Fibroblast of lung (primary cell): Measurements from ENCODE around the gene DPPA2.

ENCODE experiments used
- CTCF ChIP-seq, 2 donors: IDR thresholded peaks in 1 of 2; conservative IDR thresholded peaks in 1 of 2; 1 replicate in 1 of 2; 2 replicates in 1 of 2; pipeline ENCODE4 v1.5.1; 2011 to 2012; ENCODE audit warnings: low read length in 2 of 2, control low read depth in 1 of 2, inconsistent platforms in 1 of 2, low read depth in 1 of 2, mild to moderate bottlenecking in 1 of 2
- EZH2 ChIP-seq: IDR thresholded peaks from 2 replicates; pipeline ENCODE4 v1.5.1; 2012; ENCODE audit warnings: low read length, control low read depth, mild to moderate bottlenecking; ENCODE audit errors: missing control alignments

- TF ChIP-seq CTCF (conservative IDR thresholded peaks at IDR 0.05 in 1 of 2, IDR thresholded peaks at IDR 0.05 in 1 of 2; ENCODE audit: low read depth in 1 of 2, low read length in 2 of 2): no peak
- no peak for TF ChIP-seq EZH2
Observed at GRCh38 chr3:109364088-109364487, 47.8 kb upstream of the DPPA2 start.
